ENCODE results near the gene GUK1. TPM values are rescaled to one million over a fixed set of nuclear protein-coding genes. Genes with fewer than 3 reads are reported as not detected.

Gene GUK1
- total RNA-seq, 2 donors from 2014 or later, result 130 to 148 TPM

DNA sequence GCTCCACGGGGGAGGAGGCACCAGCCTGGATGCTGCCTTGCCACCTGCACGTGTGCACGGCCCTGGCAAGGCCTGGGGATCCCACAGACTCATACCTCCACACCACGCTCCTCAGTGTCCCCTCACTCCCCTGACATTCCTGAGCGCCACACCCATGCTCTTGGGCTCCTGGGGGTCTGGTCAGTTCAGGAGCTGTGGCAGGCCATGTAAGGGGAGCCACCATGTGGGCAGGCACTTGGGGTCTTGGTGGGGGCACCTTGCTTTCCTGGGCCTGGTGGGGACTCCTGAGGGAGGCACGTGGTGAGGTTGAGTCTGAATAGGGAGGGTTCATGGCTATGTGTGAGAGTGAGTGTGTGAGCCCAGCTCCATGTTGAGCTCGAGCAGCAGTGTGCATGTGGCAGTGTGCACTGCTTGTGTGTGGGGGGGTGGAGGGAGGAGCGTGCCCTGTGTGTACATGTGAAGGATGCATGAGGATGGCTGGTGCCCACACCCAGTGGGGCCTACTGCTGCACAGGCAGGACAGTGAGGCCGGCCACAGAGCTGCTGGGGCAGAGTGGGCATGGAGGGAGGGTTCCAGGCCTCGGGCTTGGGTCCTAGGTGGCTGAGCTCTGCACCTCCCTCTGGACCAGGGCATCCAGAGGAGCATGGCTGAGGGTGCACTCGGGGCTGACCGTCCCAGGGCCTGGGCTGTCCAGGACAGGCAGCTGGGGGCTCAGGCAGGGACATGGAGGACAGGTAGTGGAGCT is 11.3 kb downstream of the GUK1 start:
- ATAC-seq (replicated peaks in 1 of 2) (no peak), DNase-seq (no peak)
- H3K9me3 Mint-ChIP-seq, result no peaks in the 10 kb centered on the region
- H3K4me3 Mint-ChIP-seq, result no peak overlapping the region
- H3K4me1 Mint-ChIP-seq (ENCODE audit: low read depth), result peaks cover 15% of the 10 kb centered on the region
- H3K27ac Mint-ChIP-seq, result no peak overlapping the region
- H3K27me3 Mint-ChIP-seq (ENCODE audit: low read depth), result no peaks in the 10 kb centered on the region
- H3K36me3 Mint-ChIP-seq (ENCODE audit: insufficient read depth in 2 of 2), result no peaks in the 10 kb centered on the region

DNA sequence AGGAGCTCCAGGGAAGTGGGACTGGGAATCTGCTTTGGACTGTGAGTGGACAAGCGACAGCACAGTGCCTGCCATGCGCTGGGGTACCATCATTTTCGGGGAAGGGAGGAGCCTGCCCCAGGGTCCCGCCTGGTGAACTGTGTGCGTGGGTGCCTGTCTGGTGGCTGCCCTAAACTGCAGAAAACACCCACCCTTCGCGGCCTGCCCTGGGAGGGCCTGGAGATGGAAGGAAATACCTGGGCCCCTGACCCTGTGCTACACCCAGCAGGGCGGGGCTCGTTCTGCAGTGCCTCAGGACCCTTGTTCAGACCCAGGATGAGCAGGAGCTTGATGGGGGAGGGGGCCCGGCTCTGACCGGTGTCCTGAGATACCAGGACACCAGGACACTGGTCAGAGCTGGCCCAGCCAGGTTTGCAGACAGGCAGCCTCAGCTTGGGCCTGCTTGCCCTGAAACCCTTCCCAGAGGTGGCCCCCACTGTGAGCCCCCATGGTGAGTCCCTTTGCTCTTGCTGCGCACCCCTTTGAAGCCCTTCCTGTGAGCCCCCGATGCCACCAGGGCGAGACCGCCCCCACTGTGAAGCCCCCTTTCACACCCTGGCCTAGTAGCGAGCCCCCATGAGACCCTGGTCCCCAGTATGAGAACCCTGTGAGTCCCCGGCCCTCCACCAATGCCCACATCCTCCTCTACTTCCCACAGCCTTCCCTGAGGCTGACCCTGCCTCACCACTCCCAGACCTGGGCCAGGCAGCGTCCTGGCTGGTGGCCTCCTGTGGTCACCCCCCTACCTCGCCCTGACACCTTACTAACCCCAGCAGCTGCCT is 12.2 kb downstream of the GUK1 start:
- Mint-ChIP-seq H3K27ac (no peak overlapping the region), H3K4me1 (ENCODE audit: low read depth) (peaks cover 15% of the 10 kb centered on the region), H3K27me3 (ENCODE audit: low read depth) (no peaks in the 10 kb centered on the region), H3K4me3 (no peak overlapping the region), H3K9me3 (no peaks in the 10 kb centered on the region), H3K36me3 (ENCODE audit: insufficient read depth in 2 of 2) (no peaks in the 10 kb centered on the region)
- ATAC-seq (replicated peaks in 1 of 2) (no peak), DNase-seq (no peak)

DNA sequence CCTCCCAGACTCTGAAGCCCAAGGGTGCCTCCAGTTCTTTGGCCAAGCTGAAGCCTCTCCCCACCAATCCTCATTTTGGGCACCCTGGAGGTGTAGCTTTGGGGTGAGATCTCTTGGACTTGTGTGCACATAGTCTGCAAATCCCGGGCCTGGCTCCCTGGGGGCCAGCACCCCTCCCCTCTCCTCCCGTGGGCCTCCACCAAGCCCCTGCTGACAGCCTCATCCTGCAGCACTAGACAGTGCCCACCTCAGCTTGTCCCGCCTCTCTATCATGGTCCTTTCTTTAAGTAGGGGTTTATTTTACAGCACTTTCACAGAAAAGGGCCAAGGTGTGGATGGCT is 12.8 kb downstream of the GUK1 start:
- no peaks in the 10 kb centered on the region for H3K36me3 Mint-ChIP-seq (ENCODE audit: insufficient read depth in 2 of 2)
- H3K27ac Mint-ChIP-seq, result no peak overlapping the region
- peaks cover 15% of the 10 kb centered on the region for H3K4me1 Mint-ChIP-seq (ENCODE audit: low read depth)
- no peak overlapping the region for H3K4me3 Mint-ChIP-seq
- no peaks in the 10 kb centered on the region for H3K27me3 Mint-ChIP-seq (ENCODE audit: low read depth)
- DNase-seq, result no peak
- no peak for ATAC-seq (replicated peaks in 1 of 2)
- H3K9me3 Mint-ChIP-seq, result no peaks in the 10 kb centered on the region

DNA sequence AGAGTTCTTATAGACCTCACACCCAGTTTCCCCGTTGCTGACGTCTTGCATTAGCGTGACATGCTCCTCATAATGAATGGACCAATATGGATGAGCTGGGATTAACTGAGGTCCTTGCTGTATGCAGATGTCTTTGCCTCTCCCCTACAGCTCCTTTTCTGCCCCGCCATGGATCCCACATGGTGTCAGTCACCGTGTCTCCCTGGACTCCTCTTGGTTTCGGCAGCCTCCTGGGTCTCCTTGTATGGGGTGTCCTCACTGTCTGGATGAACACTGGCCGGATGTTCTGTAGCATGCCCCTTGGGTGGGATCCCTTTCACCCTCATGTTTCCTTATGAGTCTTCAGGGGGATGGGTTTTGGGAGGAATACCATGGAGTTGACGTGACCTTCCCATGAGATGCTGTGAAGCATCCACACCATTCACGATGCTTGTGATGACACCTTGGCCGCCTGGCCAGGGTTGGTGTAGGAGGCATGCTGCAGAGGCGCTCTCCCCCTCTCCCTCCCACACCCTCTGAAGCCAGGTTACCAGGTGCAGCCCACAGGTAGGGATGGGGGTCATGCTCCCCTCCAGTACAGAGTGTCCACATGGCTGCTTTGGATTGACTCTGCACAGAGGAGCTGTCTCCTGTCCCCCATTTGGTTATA is 14.1 kb downstream of the GUK1 start:
- ATAC-seq (replicated peaks in 1 of 2), result peak; percentile 6 to 8
- Mint-ChIP-seq H3K27ac (no peak overlapping the region), H3K9me3 (no peaks in the 10 kb centered on the region), H3K4me1 (ENCODE audit: low read depth) (peaks cover 15% of the 10 kb centered on the region), H3K36me3 (ENCODE audit: insufficient read depth in 2 of 2) (no peaks in the 10 kb centered on the region), H3K27me3 (ENCODE audit: low read depth) (no peaks in the 10 kb centered on the region), H3K4me3 (no peak overlapping the region)
- DNase-seq, result no peak

DNA sequence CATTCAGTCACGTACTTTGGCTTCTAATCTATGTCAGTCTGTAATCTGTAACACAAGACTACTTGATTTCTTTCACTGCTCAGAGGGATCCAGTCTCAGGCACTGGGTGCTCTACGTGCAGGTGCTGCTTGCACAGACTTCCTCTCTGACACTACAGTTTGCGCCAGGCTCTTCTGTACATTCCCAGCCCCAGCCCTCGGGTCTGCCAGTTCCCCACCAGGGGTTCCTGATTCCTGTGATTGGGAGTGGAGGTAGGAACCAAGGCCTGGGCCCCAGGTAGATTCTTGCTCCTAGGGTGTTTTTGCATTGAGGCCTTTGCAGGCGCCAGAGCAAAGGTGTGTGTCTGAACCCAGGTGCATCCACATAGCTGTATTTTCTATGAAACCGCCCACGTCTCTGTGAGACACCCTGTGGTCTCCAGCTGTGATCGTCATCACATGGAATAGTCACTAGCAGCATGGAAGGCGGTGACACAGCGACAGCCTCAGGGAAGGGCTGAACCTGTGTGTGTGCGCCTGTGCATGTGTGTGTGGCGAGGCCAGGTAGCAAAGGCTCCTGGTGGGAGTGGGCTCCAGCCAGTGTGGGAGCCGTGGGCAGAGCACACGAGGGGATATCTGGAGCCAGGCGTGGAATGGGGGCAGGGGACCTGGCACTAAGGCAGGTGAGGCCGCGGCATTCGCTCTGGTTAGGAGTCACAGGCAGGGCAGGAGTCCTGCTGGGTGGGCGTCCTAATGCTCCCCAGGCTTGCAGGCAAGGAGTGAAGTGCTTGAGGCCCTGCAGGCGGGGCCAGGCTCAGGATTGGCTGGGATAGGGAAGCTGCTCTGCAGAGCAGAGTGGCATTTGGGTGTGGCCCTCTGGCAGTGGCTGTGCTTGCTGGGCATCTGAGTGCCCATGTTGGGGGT is 14.8 kb downstream of the GUK1 start:
- Mint-ChIP-seq H3K27ac (peak overlapping the region; percentile 48), H3K4me1 (ENCODE audit: low read depth) (peaks cover 15% of the 10 kb centered on the region), H3K36me3 (ENCODE audit: insufficient read depth in 2 of 2) (no peaks in the 10 kb centered on the region), H3K4me3 (peak overlapping the region; percentile 33 to 43), H3K9me3 (no peaks in the 10 kb centered on the region), H3K27me3 (ENCODE audit: low read depth) (no peaks in the 10 kb centered on the region)
- DNase-seq (peak; percentile 28 to 55), ATAC-seq (replicated peaks in 1 of 2) (peak; percentile 78 to 83)

DNA sequence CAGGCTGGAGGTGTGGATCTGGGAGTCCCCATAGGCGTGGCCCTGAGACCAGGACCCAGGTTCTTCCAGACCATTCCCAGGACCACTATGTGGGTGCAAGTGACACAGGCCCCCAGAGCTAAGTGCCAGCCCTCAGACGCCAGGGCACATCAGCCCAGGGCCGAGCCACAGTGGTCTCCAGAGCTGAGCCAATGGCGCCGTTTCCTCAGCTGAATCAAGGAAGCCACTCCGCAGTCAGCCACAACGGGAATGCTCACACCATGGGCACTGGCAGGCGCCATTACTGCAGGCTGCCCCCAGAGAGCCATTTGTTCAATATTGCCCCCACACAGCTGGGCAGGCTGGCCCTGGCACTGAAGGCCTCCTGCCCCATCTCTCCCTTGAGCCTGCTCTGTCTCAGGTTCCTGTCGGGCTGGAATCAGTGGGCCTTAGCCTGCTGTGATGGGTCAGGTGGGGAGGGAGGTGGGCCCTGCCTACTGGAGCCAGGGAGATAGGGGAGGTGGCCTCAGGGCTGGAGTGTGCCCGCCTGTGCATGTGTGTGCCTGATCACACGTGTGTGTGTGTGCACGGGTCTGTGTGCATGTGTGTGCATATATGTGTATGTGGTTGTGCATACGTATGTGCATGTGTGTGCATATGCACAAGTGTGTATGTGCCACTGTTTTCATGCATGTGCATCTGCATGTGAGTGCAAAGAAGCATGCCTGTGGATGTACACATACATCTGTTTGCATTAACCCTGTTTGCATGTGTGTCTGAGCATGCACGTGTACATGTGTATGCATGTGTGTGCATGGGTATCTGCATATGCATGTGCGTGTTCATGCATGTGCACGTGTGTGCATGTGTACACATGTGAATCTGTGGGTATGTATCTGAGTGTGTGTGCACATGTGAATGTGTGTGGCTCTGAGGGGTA is 15.8 kb downstream of the GUK1 start:
- no peaks in the 10 kb centered on the region for H3K36me3 Mint-ChIP-seq (ENCODE audit: insufficient read depth in 2 of 2)
- peaks cover 15% of the 10 kb centered on the region for H3K4me1 Mint-ChIP-seq (ENCODE audit: low read depth)
- no peaks in the 10 kb centered on the region for H3K27me3 Mint-ChIP-seq (ENCODE audit: low read depth)
- no peak for DNase-seq
- no peak for ATAC-seq (replicated peaks in 1 of 2)
- no peaks in the 10 kb centered on the region for H3K9me3 Mint-ChIP-seq
- H3K4me3 Mint-ChIP-seq, result no peak overlapping the region
- H3K27ac Mint-ChIP-seq, result no peak overlapping the region

DNA sequence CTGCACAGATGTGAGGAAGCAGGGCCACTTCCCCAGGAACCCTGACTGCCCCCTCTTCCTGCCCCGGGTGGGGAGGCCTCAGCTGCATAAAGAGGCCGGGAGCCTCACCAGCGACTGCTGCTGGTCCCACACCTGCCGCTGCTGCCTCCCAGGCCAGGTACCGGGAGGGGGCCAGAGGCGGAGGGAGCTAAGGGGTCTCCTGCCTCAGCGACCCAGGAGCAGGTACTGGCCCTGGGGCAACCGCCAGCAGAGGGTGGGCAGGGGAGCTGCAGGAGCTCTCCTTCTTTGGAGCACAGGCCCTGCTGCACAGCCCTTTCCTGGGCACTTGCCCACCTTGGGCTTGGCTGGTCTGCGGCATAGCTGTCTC is 16.4 kb downstream of the GUK1 start:
- ATAC-seq (replicated peaks in 1 of 2), result no peak
- Mint-ChIP-seq H3K27ac (no peak overlapping the region), H3K4me3 (no peak overlapping the region)

DNA sequence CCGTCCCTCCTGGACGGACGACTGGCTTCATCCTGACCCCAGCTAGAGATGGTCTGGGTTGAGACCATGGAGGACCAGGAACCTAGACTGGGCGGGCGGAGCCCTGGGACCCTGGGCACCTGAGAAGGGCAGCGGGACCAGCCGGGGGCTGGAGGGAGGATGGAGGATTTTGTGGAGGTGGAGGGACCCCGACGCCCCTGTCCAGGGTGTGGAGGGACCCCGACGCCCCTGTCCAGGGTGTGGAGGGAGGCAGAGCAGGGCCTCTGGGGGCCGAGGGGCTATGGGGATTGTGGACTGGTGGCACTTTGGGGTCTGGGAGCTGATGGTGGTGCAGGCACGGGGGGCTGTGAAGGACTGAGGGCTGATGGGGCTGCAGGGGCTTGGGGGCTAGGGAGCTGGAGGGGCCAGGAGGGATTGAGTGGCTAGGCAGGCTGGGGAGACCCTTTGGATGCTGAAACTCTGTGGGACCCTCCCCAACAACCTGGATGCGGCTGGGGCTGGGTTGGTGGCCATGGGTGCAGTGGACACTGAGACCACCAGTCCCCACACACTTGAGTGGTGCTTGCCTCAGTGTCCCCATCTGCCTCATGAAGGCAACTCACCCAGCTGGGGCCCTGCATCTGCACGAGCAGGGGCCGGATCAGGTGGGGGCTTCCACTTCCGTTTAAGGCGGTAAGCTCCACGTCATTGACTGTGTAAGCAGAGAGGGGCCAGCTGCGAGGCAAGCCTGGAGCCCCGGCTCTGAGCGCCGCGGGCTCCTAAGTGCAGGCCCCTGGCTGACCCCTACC is 17.1 kb downstream of the GUK1 start:
- Mint-ChIP-seq H3K27ac (no peak overlapping the region), H3K9me3 (no peaks in the 10 kb centered on the region), H3K36me3 (ENCODE audit: insufficient read depth in 2 of 2) (no peaks in the 10 kb centered on the region)

More for the DNA sequence above, 16.4 kb downstream of the GUK1 start:
- Mint-ChIP-seq H3K4me1 (ENCODE audit: low read depth) (peaks cover 15% of the 10 kb centered on the region), H3K9me3 (no peaks in the 10 kb centered on the region), H3K36me3 (ENCODE audit: insufficient read depth in 2 of 2) (no peaks in the 10 kb centered on the region), H3K27me3 (ENCODE audit: low read depth) (no peaks in the 10 kb centered on the region)
- DNase-seq, result no peak

DNA sequence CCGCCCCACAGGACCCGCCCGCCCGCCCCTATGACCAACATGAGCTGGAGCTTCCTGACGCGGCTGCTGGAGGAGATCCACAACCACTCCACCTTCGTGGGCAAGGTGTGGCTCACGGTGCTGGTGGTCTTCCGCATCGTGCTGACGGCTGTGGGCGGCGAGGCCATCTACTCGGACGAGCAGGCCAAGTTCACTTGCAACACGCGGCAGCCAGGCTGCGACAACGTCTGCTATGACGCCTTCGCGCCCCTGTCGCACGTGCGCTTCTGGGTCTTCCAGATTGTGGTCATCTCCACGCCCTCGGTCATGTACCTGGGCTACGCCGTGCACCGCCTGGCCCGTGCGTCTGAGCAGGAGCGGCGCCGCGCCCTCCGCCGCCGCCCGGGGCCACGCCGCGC is 17.6 kb downstream of the GUK1 start:
- Mint-ChIP-seq H3K4me1 (ENCODE audit: low read depth) (peaks cover 22% of the 10 kb centered on the region), H3K27me3 (ENCODE audit: low read depth) (no peaks in the 10 kb centered on the region), H3K36me3 (ENCODE audit: insufficient read depth in 2 of 2) (no peaks in the 10 kb centered on the region), H3K4me3 (no peak overlapping the region), H3K27ac (no peak overlapping the region), H3K9me3 (no peaks in the 10 kb centered on the region)
- no peak for DNase-seq
- ATAC-seq (replicated peaks in 1 of 2), result no peak

More for the DNA sequence above, 17.1 kb downstream of the GUK1 start:
- no peaks in the 10 kb centered on the region for H3K27me3 Mint-ChIP-seq (ENCODE audit: low read depth)
- H3K4me3 Mint-ChIP-seq, result peak overlapping the region in 1 of 2 donors; percentile 50
- DNase-seq, result peak in 1 of 2 donors; percentile 29
- H3K4me1 Mint-ChIP-seq (ENCODE audit: low read depth), result peaks cover 19% of the 10 kb centered on the region
- peak; percentile 21 to 42 for ATAC-seq (replicated peaks in 1 of 2)

DNA sequence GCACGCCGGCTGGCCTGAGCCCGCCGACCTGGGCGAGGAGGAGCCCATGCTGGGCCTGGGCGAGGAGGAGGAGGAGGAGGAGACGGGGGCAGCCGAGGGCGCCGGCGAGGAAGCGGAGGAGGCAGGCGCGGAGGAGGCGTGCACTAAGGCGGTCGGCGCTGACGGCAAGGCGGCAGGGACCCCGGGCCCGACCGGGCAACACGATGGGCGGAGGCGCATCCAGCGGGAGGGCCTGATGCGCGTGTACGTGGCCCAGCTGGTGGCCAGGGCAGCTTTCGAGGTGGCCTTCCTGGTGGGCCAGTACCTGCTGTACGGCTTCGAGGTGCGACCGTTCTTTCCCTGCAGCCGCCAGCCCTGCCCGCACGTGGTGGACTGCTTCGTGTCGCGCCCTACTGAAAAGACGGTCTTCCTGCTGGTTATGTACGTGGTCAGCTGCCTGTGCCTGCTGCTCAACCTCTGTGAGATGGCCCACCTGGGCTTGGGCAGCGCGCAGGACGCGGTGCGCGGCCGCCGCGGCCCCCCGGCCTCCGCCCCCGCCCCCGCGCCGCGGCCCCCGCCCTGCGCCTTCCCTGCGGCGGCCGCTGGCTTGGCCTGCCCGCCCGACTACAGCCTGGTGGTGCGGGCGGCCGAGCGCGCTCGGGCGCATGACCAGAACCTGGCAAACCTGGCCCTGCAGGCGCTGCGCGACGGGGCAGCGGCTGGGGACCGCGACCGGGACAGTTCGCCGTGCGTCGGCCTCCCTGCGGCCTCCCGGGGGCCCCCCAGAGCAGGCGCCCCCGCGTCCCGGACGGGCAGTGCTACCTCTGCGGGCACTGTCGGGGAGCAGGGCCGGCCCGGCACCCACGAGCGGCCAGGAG is 18.3 kb downstream of the GUK1 start:
- Mint-ChIP-seq H3K9me3 (no peaks in the 10 kb centered on the region), H3K4me3 (no peak overlapping the region), H3K4me1 (ENCODE audit: low read depth) (peaks cover 22% of the 10 kb centered on the region), H3K27me3 (ENCODE audit: low read depth) (no peaks in the 10 kb centered on the region), H3K36me3 (ENCODE audit: insufficient read depth in 2 of 2) (no peaks in the 10 kb centered on the region), H3K27ac (no peak overlapping the region)
- no peak for DNase-seq
- no peak for ATAC-seq (replicated peaks in 1 of 2)

Data from activated T-cell treated with anti-CD3 and anti-CD28 coated beads, Interleukin-2, amount 50 U/mL, for 72 hours (primary cell).